Fibroblast of lung (primary cell): ENCODE measurements around the gene ITSN1.
"Not testable (repeated sequence)": the region's sequence is repeated elsewhere in the genome, so short reads cannot be mapped to it uniquely, and the experiment has no call there.

Source experiments
- EZH2 ChIP-seq: IDR thresholded peaks from 2 replicates; pipeline ENCODE4 v1.5.1; 2012; ENCODE audit warnings: low read length, control low read depth, mild to moderate bottlenecking; ENCODE audit errors: missing control alignments
- TF ChIP-seq, protein P1 (sequence below), 2 donors: IDR thresholded peaks in 1 of 2; conservative IDR thresholded peaks in 1 of 2; 1 replicate in 1 of 2; 2 replicates in 1 of 2; pipeline ENCODE4 v1.5.1; 2011 to 2012; ENCODE audit warnings: low read length in 2 of 2, control low read depth in 1 of 2, inconsistent platforms in 1 of 2, low read depth in 1 of 2, mild to moderate bottlenecking in 1 of 2

GRCh38 chr21:33926248-33926647 lies 283.9 kb downstream of the ITSN1 start:
- TF ChIP-seq, protein P1, sequence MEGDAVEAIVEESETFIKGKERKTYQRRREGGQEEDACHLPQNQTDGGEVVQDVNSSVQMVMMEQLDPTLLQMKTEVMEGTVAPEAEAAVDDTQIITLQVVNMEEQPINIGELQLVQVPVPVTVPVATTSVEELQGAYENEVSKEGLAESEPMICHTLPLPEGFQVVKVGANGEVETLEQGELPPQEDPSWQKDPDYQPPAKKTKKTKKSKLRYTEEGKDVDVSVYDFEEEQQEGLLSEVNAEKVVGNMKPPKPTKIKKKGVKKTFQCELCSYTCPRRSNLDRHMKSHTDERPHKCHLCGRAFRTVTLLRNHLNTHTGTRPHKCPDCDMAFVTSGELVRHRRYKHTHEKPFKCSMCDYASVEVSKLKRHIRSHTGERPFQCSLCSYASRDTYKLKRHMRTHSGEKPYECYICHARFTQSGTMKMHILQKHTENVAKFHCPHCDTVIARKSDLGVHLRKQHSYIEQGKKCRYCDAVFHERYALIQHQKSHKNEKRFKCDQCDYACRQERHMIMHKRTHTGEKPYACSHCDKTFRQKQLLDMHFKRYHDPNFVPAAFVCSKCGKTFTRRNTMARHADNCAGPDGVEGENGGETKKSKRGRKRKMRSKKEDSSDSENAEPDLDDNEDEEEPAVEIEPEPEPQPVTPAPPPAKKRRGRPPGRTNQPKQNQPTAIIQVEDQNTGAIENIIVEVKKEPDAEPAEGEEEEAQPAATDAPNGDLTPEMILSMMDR (conservative IDR thresholded peaks at IDR 0.05 in 1 of 2, IDR thresholded peaks at IDR 0.05 in 1 of 2; ENCODE audit: low read depth in 1 of 2, low read length in 2 of 2): not testable (repeated sequence)
- not testable (repeated sequence) for TF ChIP-seq EZH2
